ENCODE data around the gene DCAKD.

The DCAKD gene

DNA sequence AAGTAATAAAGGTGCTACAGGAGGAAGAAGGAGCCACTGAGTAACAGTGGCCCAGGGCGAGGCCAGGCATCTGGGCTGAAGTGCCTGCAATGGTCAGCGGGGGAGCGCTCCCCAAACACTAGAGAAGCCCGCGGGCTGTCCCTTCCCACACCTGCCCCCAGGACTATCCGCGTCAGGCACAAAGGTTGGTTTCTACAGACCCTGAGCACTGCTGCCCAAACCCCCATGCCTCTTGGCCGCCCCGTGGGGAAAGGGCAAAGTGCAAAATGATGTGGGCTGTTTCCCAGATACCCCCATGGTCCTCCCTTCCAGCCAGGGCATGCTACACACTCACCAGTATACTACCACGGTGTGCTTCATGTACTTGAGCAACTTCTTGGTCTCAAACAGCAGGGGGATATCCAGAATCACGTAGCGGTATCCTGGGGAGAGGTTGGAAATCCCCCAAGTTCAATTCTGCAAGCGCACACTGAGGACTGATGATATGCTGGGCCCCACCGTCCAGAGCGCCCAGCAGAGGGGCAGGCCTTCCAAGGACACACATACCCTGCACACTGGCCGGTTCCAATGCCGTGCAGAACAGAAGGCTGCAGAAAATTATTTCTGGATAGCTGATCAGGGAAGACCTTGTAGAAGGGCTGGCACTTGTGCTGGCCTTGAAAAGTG is 21.5 kb downstream of the DCAKD start:
- DNase-seq: no peak

- DNase-seq: no peak
Measured at GRCh38 chr17:45029096-45029495, 22.3 kb downstream of the DCAKD start.

- DNase-seq: no peak
Measured at GRCh38 chr17:45022655-45023339, 28.6 kb downstream of the DCAKD start.

DNA sequence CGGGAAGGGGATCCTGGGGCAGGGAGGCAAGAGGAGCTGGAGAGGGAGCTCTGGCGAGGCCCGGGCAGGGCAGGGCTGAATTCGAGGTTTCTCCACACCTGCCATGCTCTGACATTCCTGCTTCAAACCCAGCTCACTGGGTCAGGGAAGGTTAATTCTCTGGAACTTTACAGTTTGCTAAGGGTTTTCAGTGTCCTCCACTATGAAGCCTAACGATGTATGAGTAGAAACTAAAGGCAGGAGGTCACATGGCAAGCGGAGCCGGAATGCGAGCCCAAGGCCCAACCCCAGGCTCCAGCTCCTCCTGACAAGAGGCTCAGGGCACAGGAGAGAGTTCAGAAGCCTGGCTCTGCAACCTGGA is 29.2 kb downstream of the DCAKD start:
- no peak for DNase-seq

- DNase-seq: no peak
Measured at GRCh38 chr17:45021607-45022287, 29.7 kb downstream of the DCAKD start.

DNA sequence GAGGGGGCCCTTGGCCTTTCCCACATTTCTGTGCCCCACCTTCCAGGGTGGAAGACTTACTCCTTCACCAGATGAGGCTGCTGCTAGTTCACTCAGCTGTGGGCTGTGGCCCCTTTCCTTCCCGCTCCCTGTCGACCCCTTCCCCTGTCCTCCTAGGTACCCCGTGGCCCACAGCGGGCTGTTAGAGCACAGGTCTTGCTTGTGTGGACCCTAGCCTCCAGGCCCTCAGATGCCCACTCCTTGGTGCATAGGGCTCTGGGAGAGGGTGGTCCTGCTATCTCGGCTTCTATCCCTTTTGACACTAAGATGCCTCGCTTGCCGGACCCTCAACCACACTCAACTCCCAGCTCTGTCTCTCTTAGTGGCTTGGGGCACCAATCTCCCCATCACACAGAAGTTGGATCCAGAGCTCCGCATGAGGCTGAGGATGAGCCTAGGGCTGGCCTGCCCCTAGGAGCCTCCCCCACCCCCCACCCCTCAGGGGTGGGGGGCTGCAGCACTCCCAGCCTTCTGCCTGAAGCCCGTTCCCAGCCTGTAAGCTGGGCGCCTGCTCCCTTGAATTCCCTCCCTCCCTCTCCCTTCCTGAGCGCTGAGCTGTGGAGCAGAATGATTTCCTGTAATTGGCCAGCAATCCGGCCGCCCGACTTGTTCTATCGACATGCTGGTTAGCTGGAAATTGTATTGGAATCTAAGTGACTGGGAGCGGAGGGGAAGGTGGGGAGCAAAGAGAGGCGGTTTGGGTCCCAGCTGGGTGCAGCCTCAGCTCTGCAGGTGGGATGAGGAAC is 30.9 kb downstream of the DCAKD start:
- DNase-seq: no peak

DNA sequence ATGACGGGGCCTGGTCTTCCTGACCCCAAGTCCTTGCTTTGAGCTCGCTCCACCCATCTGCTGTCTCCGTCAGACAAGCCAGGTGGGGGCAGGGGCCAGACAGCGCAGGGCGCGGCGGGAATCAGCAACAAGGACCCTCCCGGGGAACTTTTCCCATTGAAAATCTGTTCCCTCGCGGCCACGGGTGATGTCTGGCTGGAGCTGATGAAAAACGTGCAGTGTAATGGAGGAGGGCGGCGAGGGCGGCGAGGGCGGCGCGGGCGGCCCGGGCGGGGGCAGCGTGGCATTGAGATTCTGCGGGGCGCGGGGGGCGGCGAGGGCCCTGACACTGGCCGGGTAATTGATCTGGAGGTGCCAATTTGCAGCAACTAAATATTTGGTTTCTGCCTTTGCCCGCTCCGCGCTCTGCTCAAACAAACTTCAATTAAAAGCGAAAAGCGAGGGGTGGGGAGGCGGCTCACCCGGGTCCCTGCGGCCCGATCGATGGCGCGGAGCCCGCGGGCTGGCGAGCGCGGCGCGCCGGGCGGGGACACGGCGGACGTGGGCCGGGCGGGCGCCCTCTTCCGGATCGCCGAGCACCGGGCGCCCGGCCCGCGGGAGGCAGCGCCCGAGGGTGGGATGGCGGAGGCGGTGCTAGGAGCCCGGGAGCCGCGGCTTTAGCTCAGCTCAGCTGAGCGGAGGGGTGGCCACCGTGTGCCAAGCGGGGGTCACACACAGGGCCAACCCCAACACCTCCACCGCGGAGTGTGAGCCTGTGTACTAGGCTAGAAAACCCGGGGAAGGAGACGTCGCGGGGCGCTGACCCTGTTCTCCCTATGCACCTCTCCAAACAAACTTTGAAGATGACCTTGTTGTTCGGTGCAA is 32.4 kb downstream of the DCAKD start:
- DNase-seq: no peak

DNA sequence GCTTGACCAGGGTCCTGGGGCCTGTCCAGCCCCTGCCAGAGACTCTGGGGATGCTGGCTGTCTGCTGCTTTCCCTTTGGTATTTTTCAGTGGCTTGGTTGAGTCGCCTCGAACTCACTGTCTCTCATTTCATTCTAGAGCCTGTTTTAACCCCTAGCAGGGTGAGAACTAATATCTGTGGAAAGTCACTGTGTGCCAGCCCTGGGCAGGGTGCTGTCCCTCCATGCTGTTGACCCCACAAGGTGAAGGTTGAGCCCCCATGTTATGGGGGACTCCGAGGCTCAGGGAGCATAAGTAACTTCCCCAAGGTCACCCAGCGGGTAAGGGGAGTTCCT is 33.0 kb downstream of the DCAKD start:
- no peak for DNase-seq

DNA sequence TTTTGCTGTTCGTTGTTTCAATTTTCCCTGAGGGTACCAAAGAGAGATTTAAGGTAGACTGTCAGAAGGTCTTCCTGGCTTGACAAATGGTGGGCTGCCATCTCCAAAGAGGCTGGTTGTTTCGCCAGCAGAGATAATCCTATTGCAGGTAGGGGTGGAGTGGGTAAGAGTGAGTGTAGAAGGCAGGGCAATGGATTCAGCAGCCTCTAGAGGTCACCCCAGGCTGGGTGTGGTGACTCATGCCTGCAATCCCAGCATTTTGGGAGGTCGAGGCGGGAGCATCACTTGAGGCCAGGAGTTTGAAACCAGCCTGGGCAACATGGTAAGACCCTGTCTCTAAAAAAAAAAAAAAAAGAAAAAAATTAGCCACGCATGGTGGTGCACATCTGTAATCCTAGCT is 34.6 kb downstream of the DCAKD start:
- DNase-seq: no peak

- no peak for DNase-seq
Measured at GRCh38 chr17:45016237-45016636, 35.2 kb downstream of the DCAKD start.

DNA sequence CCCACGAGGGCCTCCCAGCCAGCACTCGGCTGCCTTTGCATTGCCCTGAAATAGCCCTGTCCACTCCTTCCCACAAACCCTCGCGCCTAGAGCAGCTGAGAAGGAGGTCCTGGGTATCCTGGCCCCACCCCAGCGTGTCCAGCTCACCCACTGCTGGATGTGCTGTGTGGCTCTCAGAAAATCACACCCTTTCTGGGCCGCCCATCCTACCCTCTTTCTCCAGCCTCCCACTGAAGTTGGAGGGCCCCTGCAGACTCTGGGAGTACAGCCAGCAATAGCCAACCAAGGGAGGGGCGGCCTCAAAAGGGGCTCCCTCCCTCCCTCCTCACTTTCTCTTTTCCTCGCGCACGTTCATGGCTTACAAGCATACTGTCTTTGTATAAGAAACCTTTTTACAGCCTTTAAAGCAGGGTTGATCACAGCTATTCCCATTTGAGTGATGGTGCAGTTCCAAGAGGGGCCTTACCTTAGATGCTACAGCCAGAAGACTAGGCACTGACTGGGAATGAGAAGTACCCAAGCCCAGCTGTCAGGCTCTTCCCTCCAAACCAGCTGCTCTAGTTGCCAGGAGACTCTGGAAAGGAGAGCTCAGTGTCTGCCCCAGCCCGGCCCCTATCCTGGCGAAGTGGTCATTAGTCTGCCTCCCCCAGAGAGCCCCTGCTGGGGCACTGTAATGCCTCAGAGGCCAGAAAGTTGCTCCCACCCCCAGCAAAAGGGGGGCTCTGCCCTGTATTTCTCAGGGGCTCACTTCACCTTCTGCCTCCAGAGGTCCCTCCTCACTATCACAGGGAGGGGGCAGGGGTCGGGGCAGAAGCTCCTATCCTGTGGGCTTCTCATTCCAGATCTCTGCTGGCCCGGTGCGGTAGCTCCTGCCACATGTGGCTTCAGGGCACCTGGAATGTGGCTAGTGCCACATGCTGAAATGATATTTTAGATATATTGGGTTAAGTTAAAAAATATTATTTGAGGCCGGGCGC is 38.1 kb downstream of the DCAKD start:
- DNase-seq: no peak

DNA sequence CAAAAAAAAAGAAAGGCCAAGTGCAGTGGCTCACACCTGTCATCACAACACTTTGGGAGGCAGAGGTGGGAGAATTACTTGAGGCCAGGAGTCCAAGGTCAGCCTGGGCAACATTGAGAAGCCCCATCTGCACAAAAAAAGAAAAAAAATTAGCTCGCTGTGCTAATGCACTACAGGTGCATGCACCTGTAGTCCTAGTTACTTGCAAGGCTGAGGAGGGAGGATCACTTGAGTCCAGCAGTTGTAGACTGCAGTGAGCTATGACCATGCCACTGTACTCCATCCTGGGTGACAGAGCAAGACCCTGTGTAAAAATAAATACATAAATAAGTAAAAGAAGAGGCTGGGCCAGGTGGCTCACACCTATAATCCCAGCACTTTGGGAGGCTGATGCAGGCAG is 39.7 kb downstream of the DCAKD start:
- DNase-seq: no peak

DNA sequence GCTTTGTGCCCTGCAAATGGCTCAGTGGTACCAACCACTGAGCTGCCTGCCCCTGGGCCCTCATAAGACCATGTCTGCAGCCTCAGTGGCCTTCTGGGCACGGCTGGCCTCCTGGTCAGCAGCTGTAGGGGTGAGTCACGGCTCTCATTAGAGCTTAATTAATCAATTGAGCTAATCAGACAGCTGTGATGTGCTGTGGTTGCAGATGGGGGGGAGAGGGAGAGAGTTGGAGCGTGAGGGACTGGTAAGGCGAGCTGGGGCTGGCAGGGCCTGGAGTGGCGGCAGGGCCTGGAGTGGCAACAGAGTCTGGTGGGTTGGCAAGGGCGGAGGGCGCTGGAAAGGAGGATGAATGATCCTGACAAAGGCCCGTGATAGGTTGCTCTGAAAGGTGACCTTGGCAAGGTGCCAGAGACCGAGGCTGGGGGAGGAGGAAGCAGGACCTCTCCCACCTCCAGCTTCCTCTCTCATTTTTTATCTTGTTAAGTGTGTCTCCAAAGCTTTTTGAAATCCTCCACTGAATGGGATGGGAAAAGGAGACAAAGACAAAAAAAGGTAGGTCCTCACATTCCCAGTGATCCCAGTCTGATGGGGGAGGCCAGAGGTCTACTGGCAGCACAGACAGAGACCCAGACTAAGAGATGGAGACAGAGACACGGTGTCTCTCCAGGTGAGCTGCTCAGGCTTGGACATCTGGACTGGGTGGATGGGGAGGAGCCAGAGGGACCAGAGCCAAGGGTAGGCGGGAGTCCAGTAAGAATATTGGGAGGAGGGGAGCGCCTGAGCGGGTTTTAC is 41.6 kb downstream of the DCAKD start:
- no peak for DNase-seq

DNA sequence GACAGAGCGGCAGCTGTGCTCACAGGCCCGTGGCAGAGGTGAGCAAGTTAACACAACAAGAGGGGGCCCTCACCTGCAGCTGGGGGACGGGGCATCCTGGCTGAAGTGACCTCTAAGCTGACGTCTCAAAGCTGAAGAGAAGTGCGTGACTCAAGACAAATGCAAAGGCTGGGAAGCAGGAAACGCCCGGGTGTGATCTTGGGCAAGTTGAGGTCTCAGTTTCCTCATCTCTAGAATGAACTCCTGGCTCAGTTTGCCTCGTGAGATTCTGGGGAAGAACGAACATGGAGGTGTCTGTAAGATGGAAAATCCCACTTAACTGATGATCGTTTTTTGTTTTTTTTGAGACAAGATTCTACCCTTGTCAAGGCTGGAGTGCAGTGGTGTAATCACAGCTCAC is 43.2 kb downstream of the DCAKD start:
- DNase-seq: no peak

DNA sequence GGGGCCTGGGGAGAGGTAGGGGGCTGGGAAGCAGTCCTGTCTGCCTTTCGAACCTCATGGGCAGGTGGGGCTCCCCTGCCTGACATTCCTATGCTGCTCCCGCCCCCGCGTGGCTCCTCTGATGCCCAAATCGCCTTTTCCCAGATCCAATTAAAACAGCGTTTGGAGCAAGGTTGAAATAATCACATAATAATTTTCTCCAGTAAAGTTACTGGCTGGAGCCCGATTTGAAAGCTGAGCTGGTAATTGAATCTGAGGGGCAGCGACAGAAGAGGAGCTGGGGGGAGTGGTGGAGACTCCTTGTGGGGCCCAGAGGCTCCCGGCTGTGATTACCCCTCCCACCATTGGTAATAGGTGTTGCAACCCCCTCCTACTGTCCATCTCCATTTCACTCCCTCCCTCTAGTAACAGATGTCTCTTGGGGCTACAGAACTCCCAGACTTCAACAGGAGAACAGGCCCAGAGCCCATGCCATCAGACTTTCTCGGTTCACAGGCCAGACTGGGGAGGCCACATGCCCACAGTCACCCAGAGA is 44.4 kb downstream of the DCAKD start:
- DNase-seq: no peak

DNA sequence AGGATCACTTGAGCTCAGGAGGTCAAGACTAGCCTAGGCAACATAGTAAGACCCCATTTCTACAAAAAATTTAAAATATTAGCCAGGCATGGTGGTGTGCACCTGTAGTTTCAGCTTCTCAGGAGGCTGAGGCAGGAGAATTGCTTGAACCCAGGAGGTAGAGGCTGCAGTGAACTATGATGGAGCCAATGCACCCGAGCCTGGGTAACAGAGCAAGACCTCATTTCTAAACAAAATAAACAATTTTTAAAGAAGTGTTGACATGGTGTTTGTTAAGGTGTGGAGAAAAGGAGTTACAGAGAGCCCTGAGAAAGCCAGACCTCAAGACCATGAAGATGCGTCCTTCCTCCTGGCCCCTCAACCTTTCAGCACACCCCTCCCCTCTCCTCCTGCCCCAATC is 45.7 kb downstream of the DCAKD start:
- no peak for DNase-seq

GRCh38 chr17:45004388-45004787 is 47.0 kb downstream of the DCAKD start:
- no peak for DNase-seq

- DNase-seq: no peak
Measured at GRCh38 chr17:45003877-45004276, 47.6 kb downstream of the DCAKD start.

- DNase-seq: no peak
Measured at GRCh38 chr17:45001310-45001709, 50.1 kb downstream of the DCAKD start.

GRCh38 chr17:44999433-44999832 is 52.0 kb downstream of the DCAKD start:
- DNase-seq: no peak

All from GDM1 (cell line).